Measurements from ENCODE around the gene CXCL6.

Gene CXCL6

DNA sequence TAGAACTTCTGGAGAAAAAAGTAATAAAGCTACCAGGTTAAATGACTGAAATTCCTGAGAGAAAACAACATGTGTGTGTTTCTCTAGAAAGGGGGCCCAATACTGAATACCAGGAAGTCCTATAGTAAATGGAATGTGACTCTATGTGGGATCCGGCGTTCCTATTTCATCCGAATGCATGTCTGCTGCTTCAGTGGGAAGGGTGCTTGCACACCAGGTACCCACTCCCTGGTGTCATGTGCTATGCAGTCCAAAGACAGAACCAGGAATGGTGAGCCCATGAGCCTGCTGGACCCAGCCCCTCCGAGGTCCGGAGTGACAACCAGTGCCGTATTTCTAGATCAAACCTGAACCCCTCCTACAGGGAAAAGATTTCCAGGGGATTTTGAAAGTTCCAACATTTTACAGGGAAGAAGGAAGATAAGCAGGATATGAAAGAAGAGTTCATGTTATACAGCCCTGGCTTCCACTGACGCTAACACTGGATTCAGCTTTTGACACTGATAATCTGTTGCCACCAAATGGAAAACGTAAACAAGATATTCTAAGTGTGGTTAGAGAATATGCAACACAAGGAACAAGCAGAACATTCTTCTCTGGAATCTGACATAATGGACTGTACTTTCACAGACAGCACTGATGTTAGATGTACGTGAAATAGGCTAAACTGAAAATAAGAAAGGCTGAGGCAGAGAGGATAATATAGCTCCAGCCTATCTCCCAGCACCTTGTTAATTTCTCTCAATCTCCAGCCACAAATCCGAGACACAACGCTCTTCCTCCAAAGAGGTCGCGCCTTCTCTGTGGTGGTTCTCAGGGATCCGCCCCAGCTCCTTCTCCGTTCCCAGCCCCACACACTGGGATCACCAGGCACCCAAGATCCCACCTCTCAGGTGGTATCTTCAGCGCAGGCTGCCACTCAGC lies 32.0 kb downstream of the CXCL6 start:
- no peak for DNase-seq (ENCODE audit: low read depth)

DNA sequence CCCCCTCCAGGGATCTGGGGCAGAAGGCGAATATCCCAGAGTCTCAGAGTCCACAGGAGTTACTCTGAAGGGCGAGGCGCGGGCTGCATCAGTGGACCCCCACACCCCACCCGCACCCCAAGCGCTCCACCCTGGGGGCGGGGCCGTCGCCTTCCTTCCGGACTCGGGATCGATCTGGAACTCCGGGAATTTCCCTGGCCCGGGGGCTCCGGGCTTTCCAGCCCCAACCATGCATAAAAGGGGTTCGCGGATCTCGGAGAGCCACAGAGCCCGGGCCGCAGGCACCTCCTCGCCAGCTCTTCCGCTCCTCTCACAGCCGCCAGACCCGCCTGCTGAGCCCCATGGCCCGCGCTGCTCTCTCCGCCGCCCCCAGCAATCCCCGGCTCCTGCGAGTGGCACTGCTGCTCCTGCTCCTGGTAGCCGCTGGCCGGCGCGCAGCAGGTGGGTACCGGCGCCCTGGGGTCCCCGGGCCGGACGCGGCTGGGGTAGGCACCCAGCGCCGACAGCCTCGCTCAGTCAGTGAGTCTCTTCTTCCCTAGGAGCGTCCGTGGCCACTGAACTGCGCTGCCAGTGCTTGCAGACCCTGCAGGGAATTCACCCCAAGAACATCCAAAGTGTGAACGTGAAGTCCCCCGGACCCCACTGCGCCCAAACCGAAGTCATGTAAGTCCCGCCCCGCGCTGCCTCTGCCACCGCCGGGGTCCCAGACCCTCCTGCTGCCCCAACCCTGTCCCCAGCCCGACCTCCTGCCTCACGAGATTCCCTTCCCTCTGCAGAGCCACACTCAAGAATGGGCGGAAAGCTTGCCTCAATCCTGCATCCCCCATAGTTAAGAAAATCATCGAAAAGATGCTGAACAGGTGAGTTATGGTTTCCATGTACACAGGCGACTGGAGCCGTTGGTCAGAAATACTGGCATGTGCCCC lies 32.9 kb downstream of the CXCL6 start, which contains the start of gene CXCL1:
Gene CXCL1, plus strand, starts transcription at position 264 of the 926 bp plus-strand sequence. Its CDS starts 78 bp downstream, at position 342.
- no peak for DNase-seq (ENCODE audit: low read depth)

DNA sequence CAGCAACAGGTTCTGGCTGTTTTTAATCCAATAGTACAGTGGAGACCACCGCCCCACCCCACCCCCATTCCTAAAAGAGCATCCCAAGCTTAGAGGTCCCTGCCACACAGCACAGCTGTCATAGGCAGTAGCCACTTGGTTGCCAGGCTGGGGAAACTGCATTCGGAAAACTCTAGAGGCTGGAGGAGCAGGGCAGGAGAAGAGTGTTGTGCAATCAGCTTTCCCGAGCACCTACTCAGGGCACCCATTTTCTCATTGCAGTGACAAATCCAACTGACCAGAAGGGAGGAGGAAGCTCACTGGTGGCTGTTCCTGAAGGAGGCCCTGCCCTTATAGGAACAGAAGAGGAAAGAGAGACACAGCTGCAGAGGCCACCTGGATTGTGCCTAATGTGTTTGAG lies 33.8 kb downstream of the CXCL6 start:
- no peak for DNase-seq (ENCODE audit: low read depth)

DNA sequence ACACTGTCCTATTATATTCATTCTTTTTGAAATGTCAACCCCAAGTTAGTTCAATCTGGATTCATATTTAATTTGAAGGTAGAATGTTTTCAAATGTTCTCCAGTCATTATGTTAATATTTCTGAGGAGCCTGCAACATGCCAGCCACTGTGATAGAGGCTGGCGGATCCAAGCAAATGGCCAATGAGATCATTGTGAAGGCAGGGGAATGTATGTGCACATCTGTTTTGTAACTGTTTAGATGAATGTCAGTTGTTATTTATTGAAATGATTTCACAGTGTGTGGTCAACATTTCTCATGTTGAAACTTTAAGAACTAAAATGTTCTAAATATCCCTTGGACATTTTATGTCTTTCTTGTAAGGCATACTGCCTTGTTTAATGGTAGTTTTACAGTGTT lies 34.3 kb downstream of the CXCL6 start:
- DNase-seq (ENCODE audit: low read depth) = no peak

DNA sequence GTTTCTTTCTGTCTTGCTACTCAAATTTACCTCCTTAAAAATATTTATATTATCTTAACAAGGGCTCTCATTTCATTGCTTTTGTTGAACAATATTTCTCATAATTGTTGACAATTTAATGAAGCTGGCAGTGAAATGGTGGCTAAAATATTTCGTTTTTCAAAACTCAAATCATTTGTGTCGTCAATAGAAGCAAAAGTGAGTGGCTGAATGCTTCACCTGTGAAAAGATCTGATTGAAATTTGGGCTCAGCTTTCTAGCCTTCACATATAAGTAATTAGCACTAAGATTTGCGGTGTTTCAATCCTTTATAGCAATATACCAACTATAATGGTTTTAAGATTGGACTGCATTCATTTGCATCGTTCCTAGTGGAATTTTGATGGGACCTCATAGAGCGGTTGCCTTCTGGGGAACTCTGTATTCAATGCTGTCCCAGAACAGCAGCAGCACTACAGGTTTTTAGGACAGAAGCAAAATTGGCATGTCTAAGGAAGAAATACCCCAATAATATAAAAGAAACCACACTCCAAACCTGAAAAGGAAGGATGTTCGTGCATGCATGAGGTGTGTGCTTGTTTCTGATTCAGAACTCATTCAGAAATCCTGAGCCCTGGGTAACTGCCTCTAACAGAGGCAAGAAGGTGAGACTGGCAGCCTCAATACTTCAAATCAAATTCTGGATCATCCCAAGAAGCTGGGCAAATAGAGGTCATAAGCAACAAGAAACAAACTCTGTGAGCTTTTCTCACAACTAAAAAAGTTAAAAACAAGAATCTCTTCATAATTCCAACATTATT lies 35.2 kb downstream of the CXCL6 start:
- no peak for DNase-seq (ENCODE audit: low read depth)

DNA sequence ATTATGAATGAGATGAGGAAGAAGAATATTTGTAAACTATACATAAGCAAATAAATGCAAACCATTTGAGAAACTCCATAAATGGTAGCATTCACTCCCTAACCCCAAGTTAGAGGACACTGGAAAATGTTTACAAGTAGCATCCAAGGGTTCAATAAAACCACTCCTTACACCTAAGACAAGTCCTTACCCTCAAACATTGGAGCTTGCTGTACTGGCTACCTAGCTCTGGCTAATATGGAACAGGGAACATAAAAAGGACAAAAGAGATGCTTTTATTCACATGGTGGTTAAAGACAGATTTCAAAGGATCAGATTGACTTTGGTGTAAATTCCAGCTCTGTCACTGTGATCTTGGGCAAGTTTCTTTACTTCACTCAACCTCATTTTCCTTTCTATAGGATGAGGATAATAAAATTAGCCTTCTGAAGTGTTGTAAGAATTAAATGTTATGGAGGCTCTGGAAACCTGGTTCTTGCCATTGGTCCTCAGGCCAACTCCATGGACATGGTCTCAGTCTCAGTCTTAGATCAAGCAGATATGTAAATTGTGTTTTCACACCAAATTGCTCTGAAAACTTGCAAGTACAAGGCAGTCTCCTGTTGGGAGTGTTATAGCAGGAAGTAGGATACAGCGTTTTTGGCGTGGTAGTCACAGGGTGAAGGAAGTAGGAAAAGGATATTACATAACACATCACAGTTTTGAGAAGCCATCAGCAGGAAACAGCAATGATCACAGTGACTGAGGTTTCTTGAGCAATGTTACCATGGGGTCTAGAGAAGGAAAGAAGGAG lies 36.0 kb downstream of the CXCL6 start:
- no peak for DNase-seq (ENCODE audit: low read depth)

DNA sequence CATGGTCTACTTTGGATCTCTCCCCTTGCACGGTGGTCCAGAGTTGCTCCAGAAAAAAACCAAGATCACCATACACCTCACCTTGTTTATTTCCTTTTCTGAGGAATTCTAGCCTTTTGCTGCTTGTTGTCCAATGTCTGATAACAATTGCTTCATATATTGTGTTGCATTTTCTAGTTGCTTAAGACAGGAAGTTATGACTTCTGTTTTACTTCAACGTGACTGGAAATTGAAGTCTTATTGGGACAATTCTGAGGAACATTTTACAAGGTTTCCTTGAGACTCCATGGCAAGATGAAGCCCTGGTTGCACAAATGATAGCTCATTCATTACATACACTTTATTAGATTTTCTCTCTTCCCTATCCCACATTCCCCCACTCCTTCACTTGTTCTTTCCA lies 37.9 kb downstream of the CXCL6 start:
- no peak for DNase-seq (ENCODE audit: low read depth)

DNA sequence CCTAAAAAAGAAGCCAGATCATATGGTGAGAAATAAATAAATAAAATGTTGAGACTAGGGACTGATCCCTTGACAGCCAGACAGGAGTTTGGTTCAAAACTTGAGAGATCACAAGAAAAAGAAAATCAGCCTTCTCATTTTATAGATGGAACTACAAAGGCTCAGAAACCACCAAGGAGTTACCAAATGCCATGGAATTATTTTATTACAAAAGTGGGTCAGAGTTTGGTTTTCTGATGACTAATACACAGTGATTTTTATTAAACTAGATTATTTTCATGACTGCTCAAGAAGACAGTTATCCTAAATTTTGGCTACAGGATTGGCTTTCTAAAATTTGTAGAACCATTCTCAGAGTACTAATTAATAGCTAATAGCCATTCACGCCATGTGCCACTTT lies 38.9 kb downstream of the CXCL6 start:
- no peak for DNase-seq (ENCODE audit: low read depth)

DNA sequence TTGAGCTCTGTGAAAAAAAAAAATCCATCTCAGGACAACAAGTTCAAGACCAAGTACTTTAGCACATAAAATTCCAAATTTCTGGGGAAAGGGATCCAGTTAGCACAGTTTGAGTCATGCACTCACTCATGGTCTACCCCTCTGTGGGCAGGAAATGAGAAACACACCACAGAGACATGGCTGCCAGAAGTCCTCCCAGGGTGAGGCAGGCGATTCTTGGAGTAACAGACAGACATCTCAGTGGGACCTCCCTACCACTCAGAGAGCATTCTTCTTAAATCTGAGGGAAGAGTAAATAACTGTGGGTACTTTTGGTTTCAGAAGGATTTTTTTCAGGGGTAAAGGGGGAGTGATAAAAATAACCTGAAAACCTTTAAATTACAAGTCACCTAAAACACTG lies 46.8 kb downstream of the CXCL6 start:
- DNase-seq (ENCODE audit: low read depth) = no peak

DNA sequence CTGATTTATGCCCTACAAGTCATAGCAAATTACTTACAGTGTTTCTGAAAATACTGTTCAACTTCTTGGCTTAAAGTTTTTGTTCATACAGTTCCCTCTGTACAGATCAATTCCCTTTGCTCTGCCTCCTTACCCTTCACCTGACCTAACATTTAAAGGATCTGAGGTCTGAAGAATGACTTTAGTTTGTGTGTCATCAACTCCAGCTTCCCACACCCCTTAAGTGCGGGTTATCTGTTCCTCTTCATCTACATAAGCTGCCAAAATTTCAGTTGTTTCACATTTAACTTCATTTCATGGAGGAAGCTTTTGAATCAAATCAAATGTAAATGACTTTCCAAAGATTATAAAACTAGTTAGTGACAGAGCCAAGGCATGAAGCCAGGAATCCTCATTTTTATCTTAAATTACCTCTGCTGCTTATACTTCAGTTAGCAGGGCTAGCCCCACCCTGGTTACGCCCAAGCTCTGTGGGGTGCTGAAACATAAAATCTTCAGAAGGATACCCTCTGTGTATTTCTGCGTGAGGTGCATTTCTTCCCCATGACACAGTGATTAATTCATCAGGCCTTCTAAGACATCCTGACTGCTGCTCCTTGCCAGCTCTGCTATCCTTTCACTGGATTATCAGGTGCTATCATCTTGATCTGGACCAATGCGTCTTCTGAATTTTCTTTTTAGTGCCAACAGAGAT lies 49.2 kb downstream of the CXCL6 start:
- DNase-seq (ENCODE audit: low read depth) = no peak
